ENCODE data around the gene CCDC27. TPM values are rescaled to one million over a fixed set of nuclear protein-coding genes. Genes with fewer than 3 reads are reported as not detected.

Gene CCDC27
- total and polyA plus RNA-seq, 10 donors, result not detected

DNA sequence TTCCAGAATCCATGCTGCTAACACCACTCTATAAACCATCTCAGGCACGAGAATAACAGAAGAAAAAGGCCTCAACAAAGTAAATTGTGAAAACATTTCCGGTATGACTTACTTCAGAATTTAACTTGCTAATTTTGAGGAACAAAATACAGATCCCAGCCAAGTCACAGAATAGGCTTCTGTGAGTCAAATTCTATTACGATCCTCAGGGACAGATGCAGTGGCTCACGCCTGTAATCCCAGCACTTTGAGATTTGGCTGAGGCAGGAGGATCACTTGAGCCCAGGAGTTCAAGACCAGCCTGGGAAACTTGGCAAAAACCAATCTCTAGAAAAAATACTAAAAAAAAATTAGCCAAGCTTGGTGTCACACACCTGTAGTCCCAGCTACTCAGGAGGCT lies 8.8 kb upstream of the CCDC27 start:
- H3K27me3 ChIP-seq (replicated peaks in 1 of 7), result no peaks in the 10 kb centered on the region
- peaks cover 0 to 55% (median 32%) of the 10 kb centered on the region in 6 donors for H3K4me1 ChIP-seq
- 72 to 88% (median 78%) methylated on average over 4 of the region's 4 CpGs for WGBS, 5 donors
- no peak overlapping the region for H3K4me3 ChIP-seq
- intact Hi-C loops (cut with DNase I; ENCODE audit: low total_unique reads), result no loop called here
- H3K36me3 ChIP-seq, result peaks cover 0 to 64% (median 26%) of the 10 kb centered on the region in 6 donors
- no peak for TF ChIP-seq POLR2AphosphoS5 (IDR thresholded peaks at IDR 0.05)
- no peak for TF ChIP-seq CTCF (IDR thresholded peaks at IDR 0.05 in 8 of 11, conservative IDR thresholded peaks at IDR 0.05 in 3 of 11)
- no peak for TF ChIP-seq POLR2A (IDR thresholded peaks at IDR 0.05)
- no peak overlapping the region for H3K27ac ChIP-seq
- H3K9me3 ChIP-seq, result no peaks in the 10 kb centered on the region
- DNase-seq, result no peak

- TF ChIP-seq CTCF (IDR thresholded peaks at IDR 0.05 in 8 of 11, conservative IDR thresholded peaks at IDR 0.05 in 3 of 11) (no peak), POLR2A (IDR thresholded peaks at IDR 0.05) (no peak), POLR2AphosphoS5 (IDR thresholded peaks at IDR 0.05) (no peak)
- WGBS, 5 donors, result 92 to 96% (median 94%) methylated on average over 12 of the region's 12 CpGs
- H3K4me1 ChIP-seq, result peaks cover 0 to 55% (median 32%) of the 10 kb centered on the region in 6 donors
- no peak for DNase-seq
- no peaks in the 10 kb centered on the region for H3K9me3 ChIP-seq
- H3K4me3 ChIP-seq, result no peak overlapping the region
- H3K27ac ChIP-seq, result no peak overlapping the region
- H3K27me3 ChIP-seq (replicated peaks in 1 of 7), result no peaks in the 10 kb centered on the region
- H3K36me3 ChIP-seq, result peaks cover 0 to 60% (median 22%) of the 10 kb centered on the region in 6 donors
- intact Hi-C loops (cut with DNase I; ENCODE audit: low total_unique reads), result no loop called here
These were observed 8.4 kb upstream of the CCDC27 start for GRCh38 chr1:3743826-3744225.

DNA sequence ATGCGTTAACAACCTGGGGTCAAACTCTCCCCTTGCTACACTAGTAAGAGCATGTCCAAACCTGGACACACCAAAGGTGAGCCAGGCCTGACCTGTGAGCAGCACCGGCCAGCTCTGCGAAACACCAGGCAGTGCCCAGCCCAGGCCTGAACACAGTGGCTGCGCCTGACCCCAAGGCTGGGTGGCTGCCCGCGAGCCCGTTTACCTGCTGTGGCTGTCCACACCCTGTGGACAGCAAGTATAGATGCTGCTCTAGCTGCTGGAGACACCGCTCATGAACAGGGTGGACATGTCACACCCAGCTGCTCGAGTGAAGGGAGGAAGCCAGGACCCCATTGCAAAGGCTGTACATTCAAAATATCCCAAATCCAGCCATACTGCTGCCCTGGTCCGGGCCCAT lies 7.6 kb upstream of the CCDC27 start:
- intact Hi-C loops (cut with DNase I; ENCODE audit: low total_unique reads), result no loop called here
- Histone ChIP-seq H3K27ac (no peak overlapping the region), H3K27me3 (replicated peaks in 1 of 7) (no peaks in the 10 kb centered on the region), H3K9me3 (no peaks in the 10 kb centered on the region), H3K36me3 (peaks cover 0 to 52% (median 19%) of the 10 kb centered on the region in 6 donors), H3K4me1 (peaks cover 0 to 55% (median 32%) of the 10 kb centered on the region in 6 donors), H3K4me3 (no peak overlapping the region)
- 89 to 96% (median 93%) methylated on average over 8 to 10 of the region's 10 CpGs for WGBS, 5 donors
- TF ChIP-seq POLR2AphosphoS5 (IDR thresholded peaks at IDR 0.05) (peak in 1 of 3 donors; percentile 42), CTCF (IDR thresholded peaks at IDR 0.05 in 8 of 11, conservative IDR thresholded peaks at IDR 0.05 in 3 of 11) (no peak)
- peak; percentile 68 for DNase-seq

DNA sequence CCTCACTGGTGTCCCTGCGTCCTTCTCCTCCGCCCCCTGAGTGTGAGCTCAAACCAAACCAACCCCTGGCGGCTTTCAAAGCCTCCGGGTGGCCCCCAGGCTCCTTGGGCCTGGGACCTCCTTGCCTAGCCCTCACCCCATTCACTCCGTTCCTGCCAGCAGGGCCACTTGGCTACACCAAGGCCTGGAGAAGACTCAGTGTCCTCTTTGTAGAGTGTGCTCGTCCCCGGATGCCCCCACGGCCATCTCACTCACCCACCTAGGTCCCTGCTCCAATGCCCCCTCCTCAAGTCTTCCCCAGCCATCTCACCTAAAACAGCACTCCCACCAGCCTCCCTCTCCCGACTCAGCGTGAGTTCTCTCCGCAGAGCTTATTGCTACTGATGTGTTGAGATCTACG lies 7.2 kb upstream of the CCDC27 start:
- Histone ChIP-seq H3K27ac (no peak overlapping the region), H3K27me3 (replicated peaks in 1 of 7) (no peaks in the 10 kb centered on the region), H3K9me3 (no peaks in the 10 kb centered on the region), H3K4me3 (no peak overlapping the region), H3K36me3 (peaks cover 0 to 48% (median 19%) of the 10 kb centered on the region in 6 donors), H3K4me1 (peaks cover 0 to 55% (median 32%) of the 10 kb centered on the region in 6 donors)
- intact Hi-C loops (cut with DNase I; ENCODE audit: low total_unique reads), result no loop called here
- TF ChIP-seq POLR2A (IDR thresholded peaks at IDR 0.05) (no peak), POLR2AphosphoS5 (IDR thresholded peaks at IDR 0.05) (no peak), CTCF (IDR thresholded peaks at IDR 0.05 in 8 of 11, conservative IDR thresholded peaks at IDR 0.05 in 3 of 11) (no peak)
- 92 to 95% (median 94%) methylated on average over 12 of the region's 12 CpGs for WGBS, 5 donors
- DNase-seq, result peak; percentile 68

All from spleen (tissue), 11 donors.